Activated effector memory CD4-positive, alpha-beta T cell treated with anti-CD3 and anti-CD28 coated beads, Interleukin-2, amount 50 U/mL, for 16 hours (primary cell): ENCODE measurements around the gene ZMYND19.
A peak's percentile ranks its signal among the peaks of the same experiment; 100 is the strongest.
"Not testable (repeated sequence)": the region's sequence is repeated elsewhere in the genome, so short reads cannot be mapped to it uniquely, and the experiment has no call there.

Source experiments
- DNase-seq: peaks from one replicate; pipeline ENCODE4 v3.0.0-alpha.2; 2020

The ZMYND19 gene

DNA sequence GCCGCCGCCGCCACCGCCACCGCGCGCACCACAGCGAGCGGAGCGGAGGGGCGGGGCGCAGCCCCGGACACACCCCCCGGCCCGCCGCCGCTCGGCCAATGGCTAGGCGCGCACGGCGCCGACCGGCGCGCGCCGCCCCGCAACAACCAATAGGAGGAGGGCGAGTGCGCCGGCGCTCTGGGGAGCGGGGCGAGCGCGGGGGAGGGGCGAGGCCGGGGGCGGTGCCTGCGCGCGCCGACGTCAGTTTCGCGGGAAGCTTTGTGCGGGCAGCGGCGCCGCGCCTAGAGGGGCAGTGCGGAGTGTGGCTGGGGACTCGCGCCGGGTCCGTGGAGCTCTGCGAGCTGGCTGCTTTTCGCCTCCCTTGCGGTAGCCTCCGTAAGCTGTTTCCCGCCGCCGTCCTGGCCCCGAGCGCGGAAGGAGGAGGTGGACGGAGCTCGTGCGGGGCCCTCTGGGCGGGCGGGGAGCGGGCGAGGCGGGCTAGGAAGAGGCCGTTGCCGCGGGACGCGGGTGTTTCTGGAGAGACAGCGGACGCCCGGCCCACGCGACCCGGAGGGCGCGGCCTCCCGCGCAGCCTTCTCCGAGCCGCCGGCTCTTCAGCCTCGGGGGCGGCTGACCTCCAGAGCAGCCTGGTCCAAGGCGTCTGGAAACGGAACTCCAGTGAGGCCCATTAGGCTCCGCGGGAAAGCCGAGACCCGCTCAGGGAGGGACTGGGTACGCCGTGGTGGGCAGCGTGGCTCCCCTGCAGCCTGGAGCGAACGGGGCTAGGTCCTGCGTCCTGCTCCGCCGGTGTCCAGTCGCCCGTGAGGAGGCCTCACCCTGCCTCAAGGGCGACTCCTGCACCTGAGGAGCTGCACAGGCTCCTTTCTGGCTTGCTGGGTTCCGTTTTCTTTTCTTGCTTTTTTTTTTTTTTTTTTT is at the start of gene ZMYND19:
TSS of gene ZMYND19 (minus strand) at position 44 of the 915 bp plus-strand sequence. CDS start 249 bp downstream, outside the sequence.
- peak; percentile 96 for DNase-seq

DNA sequence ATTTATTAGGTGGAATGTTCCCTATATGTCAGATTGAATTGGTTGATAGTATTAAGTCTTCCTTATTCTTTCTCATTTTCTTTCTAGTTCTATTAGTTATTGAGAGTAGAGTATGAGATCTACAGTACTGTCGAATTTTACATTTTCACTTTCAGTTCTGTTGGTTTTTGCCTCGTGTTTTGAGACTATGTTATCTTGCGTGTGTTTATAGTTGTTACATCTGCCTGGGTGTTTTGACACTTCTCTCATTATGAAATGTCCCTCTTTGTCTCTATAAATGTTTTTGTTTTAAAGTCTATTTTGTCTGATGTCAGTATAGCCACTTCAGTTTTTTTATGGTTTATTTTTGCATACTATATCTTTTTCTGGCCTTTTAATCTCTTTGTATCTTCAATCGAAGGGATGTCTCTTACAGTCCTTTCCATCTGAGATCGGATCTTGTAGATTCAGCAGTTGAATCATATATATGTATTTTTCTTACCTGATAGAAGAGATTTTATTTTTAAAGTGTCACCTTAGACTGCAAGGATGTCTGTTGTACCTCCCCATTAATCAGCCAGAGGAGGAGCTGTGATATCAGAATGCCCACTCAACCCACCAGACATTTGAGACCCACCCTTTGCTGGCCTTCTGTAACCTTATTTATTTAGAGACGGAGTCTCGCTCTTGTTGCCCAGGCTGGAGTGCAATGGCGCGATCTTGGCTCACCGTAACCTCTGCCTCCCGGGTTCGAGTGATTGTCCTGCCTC is 49.2 kb upstream of the ZMYND19 start:
- DNase-seq: no peak

DNA sequence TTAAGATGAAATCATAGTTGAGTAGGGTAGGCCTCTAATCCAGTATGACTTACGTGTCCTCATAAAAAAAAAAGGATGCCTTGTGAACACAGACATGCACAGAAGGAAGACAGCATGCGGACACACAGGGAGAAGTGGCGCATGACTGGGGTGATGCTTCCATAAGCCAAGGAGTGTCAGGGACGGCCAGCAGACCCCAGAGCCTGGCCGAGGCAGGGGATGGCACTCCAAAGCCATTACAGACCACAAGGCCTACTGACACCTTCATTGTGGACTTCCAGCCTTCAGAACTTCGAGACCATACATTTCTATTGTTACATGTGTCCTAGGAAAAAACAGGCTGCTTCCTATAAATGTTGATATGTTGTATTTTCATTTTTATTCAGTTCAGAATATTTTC is 48.4 kb upstream of the ZMYND19 start:
- no peak for DNase-seq

DNA sequence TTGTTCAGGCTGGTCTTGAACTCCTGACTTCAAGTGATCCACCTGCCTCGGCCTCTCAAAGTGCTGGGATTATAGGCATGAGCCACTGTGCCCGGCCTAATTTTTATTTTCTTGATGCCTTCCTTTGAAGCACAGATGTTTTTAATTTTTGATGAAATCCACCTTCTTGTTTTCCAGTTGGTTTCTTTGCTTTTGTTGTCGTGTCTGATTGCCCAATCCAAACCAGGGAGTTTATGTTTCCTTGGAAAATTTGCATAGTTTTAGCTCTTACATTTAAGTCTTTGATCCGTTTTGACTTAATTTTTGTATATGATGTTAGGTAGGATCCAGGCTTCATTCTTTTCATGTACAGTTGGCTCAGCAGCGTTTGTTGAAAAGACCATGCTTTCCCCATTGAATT is 43.7 kb upstream of the ZMYND19 start:
- no peak for DNase-seq

DNA sequence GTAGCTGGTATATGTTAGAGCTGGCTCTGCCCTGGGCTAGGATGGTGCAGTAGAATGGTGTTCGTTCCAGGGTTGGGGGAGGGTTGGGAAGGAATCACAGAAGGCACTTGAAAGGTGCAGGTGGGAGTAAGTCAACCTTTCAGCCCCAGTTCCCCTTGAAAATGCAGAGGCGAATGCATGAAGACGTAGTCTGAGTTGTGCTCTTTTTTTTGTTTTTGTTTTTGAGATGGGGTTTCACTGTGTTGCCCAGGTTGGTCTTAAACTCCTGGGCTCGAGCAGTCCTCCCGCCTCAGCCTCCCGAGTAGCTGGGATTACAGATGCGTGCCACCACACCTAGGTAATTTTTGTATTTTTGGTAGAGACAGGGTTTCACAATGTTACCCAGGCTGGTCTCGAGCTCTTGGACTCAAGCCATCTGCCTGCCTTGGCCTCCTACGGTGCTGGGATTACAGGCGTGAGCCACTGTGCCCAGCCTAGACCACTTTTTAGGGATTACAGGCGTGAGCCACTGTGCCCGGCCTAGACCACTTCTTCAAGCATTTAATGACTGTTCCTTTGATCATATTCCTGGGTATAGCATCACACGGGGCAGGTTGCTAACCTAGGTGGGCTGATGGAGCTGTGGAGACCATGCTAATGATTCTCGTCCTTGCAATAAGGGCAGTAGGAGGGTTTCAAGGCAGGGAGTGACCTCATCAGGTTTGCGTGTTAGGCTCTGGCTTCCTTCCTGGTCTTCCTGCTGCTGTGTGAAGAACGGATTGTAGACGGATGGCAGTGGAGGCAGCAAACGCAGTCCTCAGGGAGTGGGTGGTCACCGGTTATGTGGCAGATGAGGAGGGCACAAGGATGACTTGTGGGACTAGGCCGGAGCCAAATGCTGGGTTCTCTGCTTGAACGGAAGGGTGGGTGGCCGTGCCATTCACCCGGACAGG is 42.2 kb upstream of the ZMYND19 start:
- DNase-seq: no peak

DNA sequence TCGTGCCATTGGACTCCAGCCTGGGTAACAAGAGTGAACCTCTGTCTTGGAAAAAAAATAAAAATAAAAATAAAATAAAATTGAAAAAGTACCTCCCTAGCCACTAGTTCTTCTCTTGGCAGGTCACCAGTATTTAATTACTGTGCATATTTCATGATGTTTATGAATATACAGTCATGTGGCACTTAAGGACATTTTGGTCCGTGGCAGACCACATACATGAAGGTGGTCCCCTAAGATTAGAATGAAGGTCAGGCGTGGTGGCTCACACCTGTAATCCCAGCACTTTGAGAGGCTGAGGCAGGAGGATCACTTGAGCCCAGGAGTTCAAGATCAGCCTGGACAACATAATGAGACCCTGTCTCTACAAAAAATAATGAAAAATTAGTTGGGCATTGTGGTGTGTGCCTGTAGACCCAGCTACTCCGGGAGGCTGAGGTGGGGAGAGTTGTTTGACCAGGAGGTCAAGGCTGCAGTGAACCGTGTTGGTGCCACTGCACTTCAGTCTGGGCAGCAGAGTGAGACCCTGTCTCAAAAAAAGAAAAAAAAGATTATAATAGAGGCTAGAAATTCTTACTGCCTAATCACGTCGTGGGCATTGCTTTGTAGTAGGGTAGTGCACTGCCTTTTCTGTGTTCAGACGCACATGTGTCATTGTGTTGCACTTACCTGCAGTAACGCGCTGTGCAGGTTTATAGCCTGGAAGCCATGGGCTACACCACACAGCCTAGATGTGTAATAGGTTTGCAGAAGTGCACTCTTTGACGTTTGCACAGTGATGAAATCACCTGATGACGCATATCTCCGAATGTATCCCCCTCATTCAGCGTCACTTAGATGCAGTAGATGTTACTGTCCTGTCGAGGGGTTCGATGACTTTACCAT is 41.3 kb upstream of the ZMYND19 start:
- no peak for DNase-seq

DNA sequence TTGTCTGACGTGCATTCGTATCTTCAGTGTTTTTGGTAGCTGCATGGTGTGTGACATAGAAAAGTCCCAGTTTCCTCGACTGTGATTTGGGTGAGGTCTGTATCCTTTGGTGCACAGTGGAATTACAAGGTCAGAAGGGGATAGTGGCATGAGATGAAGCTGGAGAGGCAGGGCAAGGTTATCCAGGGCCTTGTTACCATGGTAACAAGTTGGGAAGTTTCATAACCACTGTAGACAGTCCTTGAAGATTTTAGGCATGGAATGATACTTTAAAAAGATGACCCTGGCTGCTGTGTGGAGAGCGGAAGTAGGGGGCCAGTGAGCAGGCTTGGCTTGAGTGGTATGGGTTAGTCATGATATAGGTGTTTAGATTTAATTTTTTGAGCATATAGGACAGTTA is 40.4 kb upstream of the ZMYND19 start:
- DNase-seq: no peak

DNA sequence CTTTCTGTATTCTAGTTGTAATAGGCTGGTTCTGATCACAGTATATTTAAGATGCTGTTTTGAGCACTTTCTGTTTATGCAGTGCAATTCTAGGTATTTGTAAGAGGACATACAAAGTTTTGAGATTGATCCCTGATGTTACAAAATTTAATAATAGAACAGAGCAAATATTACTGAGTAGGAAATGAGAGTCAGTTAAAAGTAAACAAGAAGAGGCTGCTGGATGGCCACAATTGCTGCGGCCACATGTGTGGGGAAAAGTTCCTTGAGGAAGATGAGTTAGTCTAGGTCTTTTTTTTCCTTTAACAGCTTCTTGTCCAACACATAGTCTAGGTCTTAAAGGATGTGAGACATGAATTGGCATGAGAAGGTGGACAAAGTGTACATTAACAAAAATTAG is 39.8 kb upstream of the ZMYND19 start:
- DNase-seq: no peak

DNA sequence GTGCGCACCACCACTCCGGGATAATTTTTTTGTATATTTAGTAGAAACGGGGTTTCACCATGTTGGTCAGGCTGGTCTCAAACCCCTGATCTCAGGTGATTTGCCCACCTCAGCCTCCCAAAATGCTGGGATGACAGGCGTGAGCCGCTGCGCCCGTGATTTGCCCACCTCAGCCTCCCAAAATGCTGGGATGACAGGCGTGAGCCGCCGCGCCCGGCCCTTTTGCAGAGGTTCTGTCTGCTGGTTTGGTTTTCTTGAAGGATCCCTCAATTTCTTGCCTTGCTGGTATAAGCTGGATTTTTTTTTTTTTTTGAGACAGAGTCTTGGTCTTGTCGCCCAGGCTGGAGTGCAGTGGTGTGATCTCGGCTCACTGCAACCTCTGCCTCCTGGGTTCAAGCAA is 37.1 kb upstream of the ZMYND19 start:
- DNase-seq: not testable (repeated sequence)

DNA sequence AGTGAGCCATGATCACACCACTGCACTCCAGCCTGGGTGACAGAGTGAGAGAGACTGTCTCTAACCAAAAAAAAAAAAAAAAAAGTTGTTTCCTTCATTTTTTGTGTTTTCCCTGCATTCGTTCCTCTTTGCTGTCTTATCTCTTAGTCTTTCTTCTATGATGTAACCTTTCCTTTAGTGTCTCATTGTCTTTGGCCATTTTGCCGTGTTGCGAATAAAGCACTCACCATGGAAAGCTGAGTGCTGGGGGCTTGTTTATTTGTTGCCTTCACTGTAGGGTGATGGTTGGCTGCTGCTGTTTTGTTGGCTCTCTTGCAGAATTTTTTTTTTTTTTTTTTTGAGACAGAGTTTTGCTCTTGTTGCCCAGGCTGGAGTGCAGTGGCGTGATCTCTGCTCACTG is 36.2 kb upstream of the ZMYND19 start:
- DNase-seq: no peak

DNA sequence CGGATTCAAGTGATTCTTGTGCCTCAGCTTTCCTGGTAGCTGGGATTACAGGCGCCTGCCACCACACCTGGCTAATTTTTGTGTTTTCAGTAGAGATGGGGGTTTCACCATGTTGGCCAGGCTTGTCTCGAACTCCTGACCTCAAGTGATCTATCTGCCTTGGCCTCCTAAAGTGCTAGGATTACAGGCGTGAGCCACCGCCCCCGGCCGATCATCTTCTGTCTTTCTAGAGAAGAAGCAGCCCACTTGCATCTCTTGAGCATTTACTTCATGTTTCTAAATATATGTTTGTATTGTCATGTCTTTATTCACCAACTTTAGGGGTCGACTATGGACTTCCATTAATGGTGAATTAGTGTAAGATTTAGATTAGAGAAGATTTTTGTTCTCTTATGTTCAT is 31.9 kb upstream of the ZMYND19 start:
- DNase-seq: not testable (repeated sequence)

DNA sequence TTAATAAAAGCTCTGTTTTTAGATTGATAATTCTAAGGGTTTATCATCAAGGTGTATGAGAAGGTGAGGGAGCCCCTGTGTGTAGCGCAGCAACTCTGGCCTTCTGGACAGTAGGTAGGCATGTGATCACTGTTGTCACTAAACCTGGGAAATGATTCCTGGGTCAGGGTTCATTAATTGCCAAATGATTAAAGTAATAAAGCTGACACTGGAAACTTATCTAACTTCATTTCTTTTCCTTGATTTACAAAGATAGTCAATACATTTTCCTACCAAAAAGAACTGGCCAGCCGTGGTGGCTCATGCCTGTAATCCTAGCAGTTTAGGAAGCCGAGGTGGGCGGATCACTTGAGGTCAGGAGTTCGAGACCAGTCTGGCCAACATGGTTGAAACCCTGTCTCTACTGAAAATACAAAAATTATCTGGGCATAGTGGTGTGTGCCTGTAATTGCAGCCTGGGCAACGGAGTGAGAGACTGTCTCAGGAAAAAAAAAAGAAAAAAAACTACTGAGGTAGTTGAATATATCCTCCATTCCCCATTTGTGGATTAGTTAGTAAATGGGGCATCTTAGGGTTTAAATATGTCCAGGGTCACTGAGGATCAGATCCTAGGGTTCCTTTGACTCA is 30.9 kb upstream of the ZMYND19 start:
- no peak for DNase-seq

DNA sequence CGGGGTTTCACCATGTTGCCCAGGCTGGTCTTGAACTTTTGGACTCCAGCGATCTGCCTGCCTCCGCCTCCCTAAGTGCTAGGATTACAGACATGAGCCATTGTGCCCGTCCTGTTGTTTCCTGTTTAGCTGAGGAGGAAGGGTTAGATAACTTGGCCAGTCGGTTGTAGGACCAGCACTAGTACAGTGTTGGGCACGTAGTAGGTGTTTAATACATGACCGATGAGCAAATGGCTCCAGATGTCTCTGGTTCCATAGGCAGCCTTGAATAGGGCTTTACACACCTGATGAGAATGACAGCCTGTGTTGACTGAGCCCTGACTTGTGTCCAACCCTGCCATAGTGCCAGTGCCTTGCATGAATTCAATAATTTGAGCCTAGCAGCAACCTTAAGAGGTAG is 30.3 kb upstream of the ZMYND19 start:
- no peak for DNase-seq

DNA sequence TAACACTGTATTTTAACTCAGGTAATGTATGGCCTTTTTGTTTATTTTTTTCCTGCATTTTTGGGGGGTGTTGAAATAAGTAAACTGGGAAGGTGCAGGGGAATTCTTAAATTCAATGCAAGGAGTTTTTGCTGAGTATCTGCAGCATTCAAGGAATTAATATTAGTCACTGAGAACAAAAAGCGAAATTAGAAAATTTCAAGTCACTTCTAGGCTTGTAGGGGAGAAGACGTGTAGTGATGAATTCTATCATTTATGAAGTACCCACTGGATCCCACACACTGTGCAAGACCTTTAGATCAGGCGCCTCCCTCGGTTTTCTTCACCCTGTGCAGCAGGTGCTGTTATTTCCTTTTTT is 29.7 kb upstream of the ZMYND19 start:
- no peak for DNase-seq

DNA sequence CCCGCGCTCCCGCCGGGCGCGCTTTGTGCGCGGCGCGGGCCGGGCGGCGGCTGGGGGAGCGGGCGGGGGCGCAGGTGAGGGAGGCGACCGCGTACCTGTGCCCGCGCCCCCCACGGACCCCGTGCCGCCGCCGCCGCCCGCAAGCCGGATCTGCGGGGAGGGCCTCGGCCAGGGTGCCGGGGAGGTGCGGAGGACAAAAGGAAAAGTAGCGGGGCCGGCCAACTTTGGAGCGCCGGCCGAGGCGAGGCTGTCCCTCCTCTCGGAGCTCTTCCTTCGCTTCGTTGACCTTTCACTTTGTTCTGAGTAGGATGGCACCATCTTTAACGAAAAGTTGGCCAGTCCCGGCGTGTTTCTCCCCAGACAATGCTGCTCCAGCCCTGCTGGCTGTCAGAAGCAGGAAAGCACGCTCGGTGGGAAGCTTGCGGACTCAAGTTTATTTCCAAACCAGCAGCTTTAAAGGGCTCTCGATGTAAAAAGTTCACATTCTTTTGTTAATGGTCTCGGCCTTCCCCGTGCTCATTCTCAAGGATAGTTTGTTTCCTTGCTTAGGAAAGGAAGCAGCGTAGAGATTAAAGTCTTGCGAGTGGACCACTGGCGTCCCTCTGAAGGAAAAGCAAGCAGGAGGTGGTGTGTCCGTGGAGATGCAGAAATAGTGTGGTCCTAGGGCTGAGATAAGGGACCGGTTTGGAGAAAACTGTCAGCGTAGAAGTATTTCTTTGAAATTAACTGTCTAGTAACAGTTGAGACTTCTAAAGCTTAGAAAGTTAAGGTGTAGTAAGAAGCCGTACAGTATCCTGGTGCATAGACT is 29.1 kb upstream of the ZMYND19 start:
- peak; percentile 74 for DNase-seq

DNA sequence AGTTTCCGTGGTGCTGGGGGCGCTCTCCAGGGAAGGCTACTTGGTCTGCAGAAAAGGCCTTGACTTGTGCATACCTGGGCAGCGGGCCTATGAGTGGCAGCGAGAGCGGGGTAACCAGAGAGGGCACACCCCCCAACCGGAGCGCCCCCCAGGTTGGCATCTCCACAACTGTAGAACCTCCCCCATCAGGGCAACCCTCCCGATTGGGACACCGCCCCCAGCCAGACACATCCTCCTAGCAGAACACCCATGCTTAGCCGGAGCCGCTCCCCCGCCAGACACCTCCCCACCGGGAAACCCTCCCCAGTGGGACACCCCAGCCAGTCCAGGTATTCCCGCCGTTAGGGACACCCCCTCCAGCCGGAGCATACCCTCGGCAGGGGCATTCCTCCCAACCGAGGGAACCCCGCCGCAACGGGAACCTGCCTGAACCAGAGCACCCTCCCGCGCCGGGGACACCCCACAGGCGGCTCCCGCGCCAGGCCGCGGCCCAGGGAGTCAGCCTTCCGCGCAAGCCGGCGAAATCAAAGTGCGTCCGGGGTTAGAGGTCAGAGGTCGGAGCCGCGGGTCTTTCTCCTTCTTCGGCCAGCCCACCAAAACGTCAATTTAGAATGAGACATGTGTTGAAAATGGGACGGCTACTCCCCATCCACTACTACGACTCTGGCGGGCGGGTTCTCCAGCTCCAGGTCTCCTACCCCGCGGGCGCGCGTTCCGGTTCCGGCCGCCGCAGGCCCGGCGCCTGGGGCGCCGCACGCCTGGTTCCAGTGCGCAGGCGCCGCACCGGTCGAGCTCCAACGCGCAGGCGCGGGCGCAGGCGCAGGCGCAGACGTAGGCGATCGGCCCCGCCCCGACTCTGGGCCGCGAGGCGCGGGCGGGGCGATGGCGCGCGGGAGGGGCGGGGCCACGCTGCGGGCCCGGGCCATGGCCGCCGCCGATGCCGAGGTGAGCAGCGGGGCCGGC is 28.1 kb upstream of the ZMYND19 start, which contains the start of gene EHMT1:
TSS of gene EHMT1 (plus strand) at position 901 of the 963 bp plus-strand sequence. CDS start at position 925, 24 bp downstream.
- DNase-seq: peak; percentile 97

DNA sequence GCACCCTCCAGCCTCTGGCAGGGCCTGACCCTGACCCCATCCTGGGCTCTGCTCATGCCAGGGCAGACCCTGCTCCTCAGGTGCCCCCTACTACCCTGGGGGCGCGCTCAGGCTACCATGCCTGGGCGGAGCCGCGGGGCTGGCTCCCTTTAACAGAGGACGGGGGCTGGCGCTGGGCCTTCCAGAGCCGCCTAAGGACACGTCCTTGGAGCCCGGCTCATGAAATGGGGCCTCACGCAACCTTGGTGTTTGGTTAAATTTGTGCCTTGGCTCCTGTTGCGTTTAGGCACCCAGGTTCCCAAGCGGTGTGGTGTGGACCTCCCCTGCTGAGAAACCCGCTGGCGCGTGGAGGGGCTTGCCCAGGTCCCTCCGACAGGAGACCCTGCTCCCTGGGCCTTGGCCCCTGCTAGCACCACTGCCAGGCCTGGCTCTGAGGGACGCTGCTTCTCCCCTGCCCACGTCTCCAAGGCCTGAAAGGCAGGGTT is 25.1 kb upstream of the ZMYND19 start:
- no peak for DNase-seq

DNA sequence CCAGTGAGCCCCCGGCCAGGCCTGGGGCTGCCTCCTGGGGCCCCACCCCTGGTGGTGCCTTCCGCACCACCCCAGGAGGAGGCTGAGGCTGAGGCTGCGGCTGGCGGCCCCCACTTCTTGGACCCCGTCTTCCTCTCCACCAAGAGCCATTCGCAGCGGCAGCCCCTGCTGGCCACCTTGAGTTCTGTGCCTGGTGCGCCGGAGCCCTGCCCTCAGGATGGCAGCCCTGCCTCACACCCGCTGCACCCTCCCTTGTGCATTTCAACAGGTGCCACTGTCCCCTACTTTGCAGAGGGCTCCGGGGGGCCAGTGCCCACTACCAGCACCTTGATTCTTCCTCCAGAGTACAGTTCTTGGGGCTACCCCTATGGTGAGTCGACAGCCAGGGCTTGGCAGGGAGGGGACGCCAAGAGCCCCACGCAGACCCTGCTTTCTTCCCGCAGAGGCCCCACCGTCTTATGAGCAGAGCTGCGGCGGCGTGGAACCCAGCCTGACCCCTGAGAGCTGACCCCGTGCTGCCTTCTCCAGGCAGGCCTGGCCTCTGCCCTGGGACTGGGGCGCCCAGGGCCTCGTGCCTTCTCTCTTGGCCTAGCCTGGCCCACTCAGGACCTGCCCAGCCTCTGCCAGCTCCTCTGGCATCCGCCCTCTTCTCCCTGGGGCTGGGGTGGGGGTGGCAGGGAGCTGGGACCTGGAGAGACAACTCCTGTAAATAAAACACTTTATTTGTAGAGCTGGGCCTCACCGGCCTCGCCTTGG is 24.5 kb upstream of the ZMYND19 start:
- DNase-seq: no peak
